HG02678 (cell line): ENCODE measurements around the gene JMJD8.
A peak's percentile ranks its signal among the peaks of the same experiment; 100 is the strongest.
"Not testable (repeated sequence)": the region's sequence is repeated elsewhere in the genome, so short reads cannot be mapped to it uniquely, and the experiment has no call there.

Source experiments
- ATAC-seq: cut with Tn5 transposase; IDR thresholded peaks from one replicate; pipeline ENCODE4 v1.9.1; 2021; ENCODE audit warnings: mild to moderate bottlenecking, moderate library complexity; ENCODE audit not compliant: unreplicated experiment

JMJD8 gene

DNA sequence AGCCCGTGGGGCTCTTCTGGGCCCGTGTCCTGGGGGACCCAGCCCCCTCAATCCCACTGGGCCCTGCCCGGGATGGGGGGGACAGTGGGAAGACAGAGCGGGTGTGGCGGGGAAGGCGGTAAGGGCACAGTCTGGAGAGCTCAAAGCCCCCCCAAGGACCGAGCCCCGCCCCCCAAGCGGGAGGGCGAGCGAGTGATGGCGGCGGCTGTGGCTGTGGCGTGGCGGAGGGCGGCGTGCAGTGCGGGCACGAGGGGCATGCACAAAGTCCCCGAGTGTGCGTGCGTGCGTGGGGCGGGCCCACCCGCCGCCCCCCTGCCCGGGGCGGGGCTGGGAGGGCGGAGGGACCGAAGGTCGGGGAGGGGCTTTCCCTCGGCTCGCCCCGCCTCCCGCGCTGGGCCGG is 9.6 kb upstream of the JMJD8 start:
- no peak for ATAC-seq

DNA sequence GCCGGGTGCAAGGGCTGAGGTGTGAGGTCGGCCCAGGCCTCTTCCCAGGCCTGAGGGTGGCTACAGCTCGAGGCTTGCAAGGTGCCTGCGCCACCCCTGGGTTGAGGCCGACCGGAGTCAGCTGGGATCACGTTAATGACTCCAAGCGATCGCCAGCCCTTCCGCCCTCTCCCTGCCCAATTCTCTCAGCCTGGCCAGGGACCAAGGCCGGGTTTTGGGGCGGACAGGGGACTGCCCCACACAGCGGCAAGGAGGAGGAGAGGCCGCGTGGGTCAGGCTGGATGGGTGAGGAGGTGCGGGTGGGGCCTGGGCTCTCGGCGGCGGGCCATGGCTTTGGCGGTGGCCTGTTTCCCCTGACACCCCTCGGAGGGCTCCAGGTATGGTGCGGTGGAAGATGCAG is 9.2 kb upstream of the JMJD8 start:
- ATAC-seq = no peak

DNA sequence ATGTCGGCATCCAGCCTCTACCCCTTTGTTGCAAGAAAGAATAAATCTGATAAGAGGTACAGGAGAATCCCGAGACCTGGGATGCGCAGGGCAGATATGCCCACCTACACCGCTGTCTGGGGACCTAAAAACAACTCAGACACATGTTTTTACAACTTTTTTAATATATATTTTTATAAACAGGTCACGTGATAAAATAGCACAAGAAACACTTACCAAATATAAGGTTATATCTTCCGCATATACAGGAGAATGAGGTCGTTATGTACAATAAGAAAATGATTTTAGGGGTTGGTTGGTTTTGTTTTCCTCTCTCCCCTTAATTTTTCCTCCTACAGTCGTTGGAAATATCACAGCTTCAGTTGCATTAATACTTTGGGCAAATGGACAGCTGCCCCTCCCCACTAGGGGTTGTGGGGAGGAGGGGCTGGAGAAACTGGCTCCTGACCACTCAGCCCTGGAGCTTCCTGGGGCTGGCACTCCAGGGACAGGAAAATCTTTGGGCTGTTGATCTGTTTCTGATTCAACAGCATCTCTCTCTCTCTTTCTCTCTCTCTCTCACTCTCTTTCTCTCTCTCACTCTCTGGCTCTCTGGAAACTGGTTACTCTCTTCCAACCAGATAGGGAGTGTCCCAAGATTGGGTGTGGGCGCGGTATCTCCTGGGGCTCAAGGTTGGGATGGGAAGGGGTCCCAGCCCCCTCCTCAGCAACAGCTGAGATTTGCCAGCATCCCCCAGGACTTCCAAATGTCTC is 8.4 kb upstream of the JMJD8 start:
- no peak for ATAC-seq

DNA sequence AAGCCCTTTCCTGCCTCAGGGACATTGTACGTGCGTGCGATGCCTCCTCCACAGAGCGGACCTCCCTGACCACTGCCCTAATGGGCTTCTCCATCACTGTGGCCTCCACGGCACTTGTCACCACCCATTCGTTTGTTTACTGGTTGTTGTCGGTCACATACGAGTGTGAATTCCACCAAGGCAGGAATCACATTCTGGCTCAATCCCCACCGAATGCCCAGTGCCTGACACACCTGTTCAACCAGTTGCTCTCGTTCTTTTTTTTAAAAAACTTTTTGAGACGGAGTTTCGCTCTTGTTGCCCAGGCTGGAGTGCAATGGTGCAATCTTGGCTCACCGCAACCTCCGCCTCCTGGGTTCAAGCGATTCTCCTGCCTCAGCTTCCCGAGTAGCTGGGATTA is 7.1 kb upstream of the JMJD8 start:
- not testable (repeated sequence) for ATAC-seq

DNA sequence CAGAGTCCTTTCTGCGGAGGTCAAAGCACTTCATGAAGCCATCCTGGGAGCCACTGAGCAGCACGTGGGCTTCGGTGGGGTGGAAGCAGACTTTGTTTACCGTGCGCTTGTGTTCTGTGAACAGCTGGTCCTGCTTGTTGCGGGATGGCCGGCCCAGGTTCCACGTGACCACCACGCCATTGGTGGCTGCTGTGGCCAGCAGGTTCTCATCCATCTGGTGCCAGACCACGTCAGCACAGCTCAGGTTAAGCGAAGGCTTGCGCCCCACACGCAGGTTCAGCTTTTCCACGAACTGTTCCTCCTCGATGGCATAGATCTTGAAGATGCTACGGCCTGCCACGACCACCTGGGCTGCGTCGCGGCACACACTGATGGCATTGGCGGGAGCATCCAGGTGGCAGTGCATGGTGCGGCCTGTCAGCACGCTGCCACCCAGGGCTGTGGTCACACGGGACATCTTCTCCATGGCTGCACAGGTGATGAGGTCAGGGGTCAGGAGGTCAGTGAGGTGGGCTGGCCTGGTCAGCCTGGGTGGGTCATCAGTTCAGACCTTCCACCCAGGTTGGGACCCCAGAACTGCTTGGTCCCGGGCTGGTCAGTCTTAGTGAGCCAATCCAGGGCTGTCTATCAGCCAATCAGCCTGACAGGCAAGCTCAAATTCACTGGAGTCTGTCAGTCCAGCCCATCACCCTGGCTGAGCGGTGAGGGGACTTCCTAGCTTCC is 5.2 kb upstream of the JMJD8 start:
- ATAC-seq = no peak

DNA sequence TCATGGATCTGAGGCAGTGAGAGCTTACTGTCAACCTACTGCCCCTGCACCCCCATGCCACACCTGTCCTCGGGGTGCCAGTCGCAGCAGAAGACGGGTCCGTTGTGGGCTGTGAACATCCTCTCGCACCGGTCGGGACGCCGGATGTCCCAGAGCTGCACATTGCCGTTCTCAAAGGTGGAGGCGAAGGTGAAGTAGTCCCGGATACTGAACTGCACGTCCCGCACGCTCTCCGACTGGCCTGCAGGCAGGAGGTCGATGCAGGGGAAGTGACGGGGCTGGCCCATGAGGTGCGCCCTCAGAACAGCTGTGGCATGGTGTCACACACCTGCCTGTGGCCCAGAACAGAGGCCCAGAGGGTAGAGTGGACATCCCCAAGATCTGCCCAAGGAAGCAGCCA is 3.4 kb upstream of the JMJD8 start:
- ATAC-seq = no peak

DNA sequence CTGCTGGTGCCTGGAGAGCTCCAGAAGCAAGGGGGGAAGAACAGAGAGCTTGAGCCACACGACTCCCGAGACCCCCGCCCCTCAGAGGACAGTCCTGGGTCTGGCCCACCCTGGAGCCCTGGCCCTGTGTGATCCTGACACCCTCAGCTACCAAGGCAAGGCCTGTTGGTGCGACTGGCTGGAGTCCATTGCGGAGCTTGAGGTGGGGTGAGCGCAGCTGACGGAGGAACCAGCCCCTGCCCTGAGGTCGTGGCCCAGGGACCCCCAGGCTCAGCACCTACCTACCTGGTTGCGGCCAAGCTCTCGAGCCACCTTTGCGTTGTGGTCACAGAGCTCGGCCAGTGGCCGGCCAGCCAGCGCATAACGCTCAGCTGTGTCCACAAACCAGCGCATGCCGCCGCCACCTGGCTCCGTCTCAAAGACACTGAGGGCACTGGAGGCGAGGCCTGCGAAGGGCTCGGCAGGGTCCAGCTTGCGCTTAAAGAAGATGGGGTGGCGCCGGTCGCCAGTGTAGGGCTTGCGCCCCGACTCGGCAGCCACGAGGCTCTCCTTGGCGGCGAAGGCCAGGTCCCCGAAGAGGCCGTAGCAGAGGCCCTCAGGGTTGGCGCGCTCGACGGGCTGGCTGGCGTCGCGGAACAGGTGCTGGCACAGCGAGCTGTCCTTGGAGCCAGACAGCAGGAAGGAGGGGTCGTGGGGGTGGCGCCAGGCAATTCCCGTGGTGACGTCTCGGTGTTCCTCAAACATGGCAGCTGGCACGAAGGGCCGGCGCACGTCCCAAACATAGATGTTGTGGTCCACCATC is 2.5 kb upstream of the JMJD8 start:
- no peak for ATAC-seq

DNA sequence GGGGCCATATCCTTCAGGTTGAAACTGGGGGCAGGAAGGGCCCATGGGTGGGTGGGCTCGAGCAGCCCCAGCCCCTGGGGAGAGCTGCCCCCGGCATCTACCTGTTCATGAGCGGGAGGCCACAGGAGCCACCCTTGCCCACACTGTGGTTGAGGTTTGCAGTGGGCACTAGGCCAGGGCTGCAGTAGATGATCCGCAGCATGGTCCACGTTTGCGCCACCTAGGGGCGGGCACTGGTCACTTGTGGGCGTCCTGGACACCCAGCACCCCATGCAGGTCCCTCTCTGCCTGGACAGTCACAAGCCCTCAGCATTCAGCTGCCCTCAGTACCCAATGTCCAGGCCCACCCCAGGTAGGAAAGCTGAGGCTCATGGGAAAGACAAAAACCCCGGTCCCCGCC is 1.8 kb upstream of the JMJD8 start:
- ATAC-seq = no peak

DNA sequence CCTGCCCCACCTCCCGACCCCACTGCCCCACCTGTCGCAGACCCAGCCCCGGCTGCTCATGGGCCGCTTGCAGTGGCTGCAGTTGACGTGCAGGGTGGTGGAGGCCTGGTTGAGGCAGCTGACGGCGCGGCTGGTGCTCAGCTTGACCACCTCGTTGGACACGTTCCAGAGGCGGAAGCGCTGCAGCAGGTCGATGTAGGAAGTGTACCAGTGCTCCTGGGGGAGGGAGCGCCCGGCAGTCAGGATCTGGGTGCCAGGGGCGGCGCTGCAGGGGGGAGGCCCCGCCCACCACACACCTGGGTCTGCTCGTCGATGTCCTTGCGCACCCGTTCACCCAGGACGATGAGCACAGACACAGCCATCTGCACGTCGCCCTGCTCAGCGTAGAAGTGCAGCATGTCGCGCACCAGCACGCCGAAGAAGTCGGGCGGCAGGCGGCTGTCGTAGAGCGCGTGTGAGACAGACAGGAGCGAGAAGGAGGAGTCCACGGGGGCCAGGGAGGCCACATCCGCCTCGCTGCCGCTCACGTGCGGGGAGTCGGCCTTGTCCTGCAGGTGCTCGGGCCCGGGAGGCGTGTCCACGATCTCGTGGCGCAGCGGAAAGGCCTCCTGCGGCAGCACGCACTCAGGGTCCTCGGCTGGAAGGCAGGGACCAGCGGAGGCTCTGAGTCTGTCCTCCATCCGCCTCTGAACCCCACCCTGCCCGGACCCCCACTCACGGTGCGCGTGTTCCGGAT is 995 bp upstream of the JMJD8 start:
- ATAC-seq = no peak

DNA sequence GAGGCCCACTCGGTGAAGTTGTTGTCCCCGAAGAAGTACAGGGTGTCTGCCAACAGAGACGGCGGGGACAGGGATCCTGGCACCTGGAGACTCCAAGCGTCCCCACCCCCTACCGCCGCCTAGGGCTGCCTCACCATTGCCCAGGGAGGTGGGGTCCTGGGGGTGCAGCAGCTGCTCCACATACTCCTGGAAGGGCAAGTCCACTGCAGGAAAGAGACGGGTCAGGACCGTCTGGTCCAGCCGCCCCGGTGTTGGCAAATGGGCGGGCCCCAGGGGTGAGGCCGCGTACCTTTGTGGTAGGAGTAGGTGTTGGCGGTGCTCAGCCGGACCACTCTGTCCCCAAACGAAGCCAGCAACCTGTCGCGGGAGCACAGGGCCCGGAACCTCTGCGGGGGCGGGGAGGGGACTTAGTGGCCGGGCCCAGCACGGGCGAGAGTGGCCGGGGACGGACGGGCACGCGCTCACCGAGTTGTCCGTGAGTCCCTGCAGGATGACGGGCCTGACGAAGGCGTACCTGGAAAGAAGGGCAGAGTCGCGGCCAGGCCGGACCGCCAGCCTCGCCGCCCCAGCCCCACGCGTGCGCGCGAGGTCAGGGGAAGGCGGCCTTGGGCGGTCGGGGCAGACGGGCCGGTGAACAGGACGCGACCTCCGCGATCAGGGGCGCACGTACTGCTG is 601 bp downstream of the JMJD8 start:
- no peak for ATAC-seq

DNA sequence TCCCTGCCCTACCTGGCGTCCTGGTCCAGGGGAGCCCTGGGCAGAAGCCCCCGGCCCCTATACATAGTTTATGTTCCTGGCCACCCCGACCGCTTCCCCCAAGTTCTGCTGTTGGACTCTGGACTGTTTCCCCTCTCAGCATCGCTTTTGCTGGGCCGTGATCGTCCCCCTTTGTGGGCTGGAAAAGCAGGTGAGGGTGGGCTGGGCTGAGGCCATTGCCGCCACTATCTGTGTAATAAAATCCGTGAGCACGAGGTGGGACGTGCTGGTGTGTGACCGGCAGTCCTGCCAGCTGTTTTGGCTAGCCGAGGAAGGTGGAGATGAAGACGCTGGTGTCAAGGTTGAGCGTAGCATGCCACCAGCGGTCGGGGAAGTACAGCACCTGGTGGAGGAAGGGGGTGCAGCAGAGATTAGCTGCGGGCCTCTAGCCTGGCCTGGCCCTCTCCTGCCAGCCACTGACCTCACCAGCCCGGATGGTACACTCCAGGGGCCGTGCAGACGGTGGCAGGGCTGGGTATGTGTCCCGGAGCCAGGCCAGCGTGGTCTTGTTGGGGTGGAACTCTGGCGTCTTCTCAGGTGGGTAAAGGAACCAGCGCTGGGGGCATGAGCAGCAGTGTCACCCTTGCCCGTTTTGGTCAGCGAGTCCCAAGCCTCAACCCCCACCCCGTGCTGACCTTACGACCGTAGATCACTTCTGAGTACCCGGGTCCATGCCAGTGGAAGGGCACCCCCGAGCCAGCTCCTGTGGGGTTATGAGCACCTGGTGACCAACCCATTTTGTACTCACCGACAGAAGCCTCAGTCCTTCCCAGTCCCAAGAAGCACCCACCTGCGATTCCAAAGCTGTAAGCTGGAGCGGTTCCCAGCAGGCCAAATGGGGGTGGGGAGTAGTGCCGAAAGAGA is 1.4 kb downstream of the JMJD8 start:
- ATAC-seq = no peak

DNA sequence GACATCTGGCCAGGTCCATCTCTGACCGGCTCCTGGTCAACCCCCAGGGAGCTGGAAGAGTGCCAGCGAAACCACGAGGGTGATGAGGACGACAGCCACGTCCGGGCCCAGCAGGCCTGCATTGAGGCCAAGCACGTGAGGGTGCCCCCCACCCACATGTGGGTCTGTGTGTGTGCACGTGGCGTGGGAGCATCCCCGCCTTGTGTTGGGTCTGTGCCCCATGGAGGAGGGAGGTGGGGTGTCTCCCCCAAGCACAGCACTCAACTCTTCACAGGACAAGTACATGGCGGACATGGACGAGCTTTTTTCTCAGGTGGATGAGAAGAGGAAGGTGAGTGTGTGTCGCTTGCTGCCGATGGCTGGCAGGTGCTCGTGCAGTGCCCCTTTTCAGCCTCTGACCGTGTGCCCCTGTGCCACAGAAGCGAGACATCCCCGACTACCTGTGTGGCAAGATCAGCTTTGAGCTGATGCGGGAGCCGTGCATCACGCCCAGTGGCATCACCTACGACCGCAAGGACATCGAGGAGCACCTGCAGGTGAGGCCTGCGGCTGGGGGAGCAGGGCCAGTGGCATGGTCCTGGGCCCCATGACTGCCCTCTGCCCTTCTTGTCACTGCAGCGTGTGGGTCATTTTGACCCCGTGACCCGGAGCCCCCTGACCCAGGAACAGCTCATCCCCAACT is 2.2 kb downstream of the JMJD8 start:
- no peak for ATAC-seq

DNA sequence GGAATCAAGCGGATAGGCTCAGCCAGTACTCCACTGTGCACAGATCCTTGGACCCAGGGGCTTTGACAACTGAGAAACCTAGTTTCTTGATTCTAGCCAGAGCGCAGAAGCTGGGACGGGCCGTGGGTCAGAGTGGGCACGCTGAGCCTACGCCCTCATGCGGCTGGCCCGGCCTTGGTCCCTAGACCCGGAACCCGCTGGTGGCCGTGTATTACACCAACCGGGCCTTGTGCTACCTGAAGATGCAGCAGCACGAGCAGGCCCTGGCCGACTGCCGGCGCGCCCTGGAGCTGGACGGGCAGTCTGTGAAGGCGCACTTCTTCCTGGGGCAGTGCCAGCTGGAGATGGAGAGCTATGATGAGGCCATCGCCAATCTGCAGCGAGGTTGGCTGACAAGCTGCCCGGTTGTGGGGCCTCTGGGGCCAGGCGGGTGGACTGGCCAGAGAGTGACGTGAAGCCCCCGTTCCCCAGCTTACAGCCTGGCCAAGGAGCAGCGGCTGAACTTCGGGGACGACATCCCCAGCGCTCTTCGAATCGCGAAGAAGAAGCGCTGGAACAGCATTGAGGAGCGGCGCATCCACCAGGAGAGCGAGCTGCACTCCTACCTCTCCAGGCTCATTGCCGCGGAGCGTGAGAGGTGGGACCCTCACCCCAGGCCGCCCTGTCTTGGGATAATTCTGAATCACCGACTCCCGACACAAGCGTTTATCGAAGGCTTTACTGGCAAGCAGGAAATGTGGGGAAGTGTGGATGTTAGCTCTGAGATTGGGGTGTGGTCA is 3.0 kb downstream of the JMJD8 start:
- ATAC-seq = no peak

DNA sequence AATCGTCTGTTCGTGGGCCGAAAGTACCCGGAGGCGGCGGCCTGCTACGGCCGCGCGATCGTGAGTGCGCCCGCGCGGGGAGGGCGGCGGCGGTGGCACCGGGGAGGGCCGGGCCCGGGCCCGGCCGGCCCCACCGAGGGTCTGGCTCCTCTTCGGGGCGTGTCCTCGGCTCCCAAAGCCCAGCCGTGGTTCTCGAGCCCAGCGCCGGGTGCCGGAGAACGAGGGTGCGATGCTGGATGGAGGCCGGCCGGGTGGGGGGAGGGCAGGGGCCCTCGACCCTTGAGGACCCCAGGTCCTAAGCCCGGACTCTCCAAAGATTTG is 3.5 kb downstream of the JMJD8 start:
- peak; percentile 2 for ATAC-seq

DNA sequence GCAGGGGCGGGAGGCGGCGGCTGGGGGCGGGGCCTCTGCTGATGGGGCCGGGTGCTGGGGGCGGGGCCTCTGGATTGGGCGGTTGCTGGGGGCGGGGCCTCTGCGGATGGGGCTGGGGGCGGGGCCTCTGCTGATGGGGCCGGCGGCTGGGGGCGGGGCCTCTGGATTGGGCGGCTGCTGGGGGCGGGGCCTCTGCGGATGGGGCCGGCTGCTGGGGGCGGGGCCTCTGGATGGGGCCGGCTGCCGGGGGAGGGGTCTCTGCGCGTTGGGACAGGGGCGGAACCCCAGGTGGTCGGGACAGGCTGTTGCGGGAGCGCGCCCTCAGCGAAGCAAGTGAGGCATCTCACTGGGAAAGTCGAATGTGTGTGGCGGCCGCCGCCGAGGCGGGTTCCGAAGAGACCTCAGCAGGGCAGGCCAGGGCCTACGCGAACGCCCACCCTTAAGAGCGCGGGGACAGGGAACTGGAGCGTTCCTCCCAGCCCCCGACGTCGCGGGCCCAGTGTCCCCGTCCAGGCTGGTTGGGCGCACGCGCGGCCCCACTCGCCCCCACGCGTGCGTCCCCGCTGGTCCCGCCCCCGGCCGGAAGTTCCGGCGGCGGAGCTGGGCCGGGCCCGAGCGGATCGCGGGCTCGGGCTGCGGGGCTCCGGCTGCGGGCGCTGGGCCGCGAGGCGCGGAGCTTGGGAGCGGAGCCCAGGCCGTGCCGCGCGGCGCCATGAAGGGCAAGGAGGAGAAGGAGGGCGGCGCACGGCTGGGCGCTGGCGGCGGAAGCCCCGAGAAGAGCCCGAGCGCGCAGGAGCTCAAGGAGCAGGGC is 4.1 kb downstream of the JMJD8 start, which contains the start of gene STUB1:
TSS of gene STUB1 (plus strand) at position 597 of the 811 bp plus-strand sequence. CDS start at position 713, 116 bp downstream.
- peak; percentile 43 for ATAC-seq

DNA sequence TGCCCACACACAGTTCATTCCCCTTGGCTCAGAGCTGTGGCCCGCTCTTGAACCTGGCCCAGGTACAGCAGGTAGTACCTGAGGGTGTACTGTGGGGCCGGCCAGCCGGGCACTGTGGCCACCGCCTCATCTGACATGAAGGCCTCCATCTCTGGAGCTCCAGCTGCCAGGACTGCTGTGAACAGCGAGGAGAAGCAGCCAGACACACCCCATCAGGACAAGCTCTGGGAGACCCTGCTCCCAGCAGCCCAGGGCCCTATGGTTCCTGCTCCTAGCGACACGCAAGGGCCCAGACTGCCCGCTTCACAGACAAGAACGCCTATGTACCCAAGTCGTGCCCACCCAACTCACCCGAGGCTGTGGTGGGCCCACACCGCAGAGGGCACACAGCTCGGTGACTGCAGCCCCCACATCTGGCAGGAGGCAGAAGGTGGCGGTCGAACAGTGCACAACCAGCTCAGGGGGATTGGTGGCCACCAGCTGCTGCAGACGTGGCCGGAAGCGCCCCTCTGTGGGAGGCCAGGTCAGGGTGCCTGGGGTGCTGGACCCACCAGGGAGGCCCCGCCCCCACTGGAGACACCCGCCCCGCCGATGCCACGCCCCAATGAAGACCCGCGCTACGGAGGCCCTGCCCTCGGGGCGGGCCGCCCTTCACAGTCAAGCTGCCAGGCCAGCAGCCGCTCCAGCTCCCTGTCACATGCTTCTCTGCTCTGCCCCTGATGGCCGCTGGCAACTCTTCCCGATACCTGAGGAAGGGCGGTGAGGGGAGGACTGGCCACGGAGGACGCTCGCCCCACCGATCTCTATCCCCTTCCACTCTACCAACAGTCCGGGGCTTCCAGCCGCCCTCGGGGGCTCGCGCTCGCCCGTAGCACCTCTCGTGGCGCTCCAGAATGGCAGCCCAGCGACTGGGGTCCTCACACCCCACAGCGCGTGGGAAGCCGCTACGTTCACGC is 5.0 kb downstream of the JMJD8 start:
- no peak for ATAC-seq
